Measurements from ENCODE around the gene HDAC10. TPM values are rescaled to one million over a fixed set of nuclear protein-coding genes. Genes with fewer than 3 reads are reported as not detected.

The HDAC10 gene
- total and polyA plus RNA-seq, 2 experiments from 2014 or later: 23.8 to 30.2 TPM

DNA sequence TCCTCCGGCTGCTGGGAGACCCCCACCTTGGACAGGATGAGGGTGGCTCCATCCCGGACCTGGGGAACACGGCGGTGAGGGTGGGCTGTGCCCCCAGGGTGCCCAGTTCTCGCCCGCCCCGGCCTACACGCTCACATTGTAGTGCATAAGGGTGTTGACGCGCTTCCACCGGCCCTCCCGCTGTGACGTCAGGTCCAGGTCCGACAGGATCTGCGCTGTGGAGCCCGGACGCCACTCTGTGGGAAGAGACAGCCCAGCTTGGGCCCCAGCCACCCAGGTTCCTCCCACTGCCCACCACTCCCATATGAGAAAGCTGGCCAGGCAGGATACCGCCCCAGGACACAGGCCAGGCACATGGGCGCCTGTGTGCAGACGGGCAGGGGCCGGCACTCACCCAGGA, 27.4 kb upstream of the HDAC10 start:
- Histone ChIP-seq H3K27me3 (no peaks in the 10 kb centered on the region), H3K36me3 (replicated peaks; ENCODE audit: insufficient read depth, low read depth) (no peaks in the 10 kb centered on the region), H3K9me2 (replicated peaks; ENCODE audit: insufficient read depth) (no peaks in the 10 kb centered on the region), H3K79me2 (no peaks in the 10 kb centered on the region), H4K20me1 (ENCODE audit: insufficient read depth, poor library complexity, severe bottlenecking) (peaks cover 2% of the 10 kb centered on the region), H3K4me3 (no peak overlapping the region), H2AFZ (no peak overlapping the region), H3K9me3 (ENCODE audit: low read depth) (no peaks in the 10 kb centered on the region), H3K27ac (no peak overlapping the region), H3K4me1 (ENCODE audit: insufficient read depth) (peaks cover 12% of the 10 kb centered on the region), H3K4me2 (no peak overlapping the region)
- TF ChIP-seq EZH2phosphoT487 (IDR thresholded peaks at IDR 0.05; ENCODE audit: low read depth, severe bottlenecking, unreplicated experiment) (no peak), EZH2 (IDR thresholded peaks at IDR 0.05; ENCODE audit: borderline replicate concordance) (no peak), CTCF (IDR thresholded peaks at IDR 0.05; ENCODE audit: poor library complexity) (no peak)
- WGBS (ENCODE audit: low lambda C conversion rate, missing lambda C conversion rate): 94% methylated on average over 20 of the region's 21 CpGs
- DNase-seq (ENCODE audit: low spot score): no peak

GRCh38 chr22:50277761-50278160, 26.7 kb upstream of the HDAC10 start:
- Histone ChIP-seq H3K36me3 (replicated peaks; ENCODE audit: insufficient read depth, low read depth) (no peaks in the 10 kb centered on the region), H3K9me3 (ENCODE audit: low read depth) (no peaks in the 10 kb centered on the region), H3K4me2 (no peak overlapping the region), H3K79me2 (no peaks in the 10 kb centered on the region), H3K4me3 (no peak overlapping the region), H3K4me1 (ENCODE audit: insufficient read depth) (peaks cover 10% of the 10 kb centered on the region), H3K27me3 (no peaks in the 10 kb centered on the region), H3K27ac (no peak overlapping the region), H3K9me2 (replicated peaks; ENCODE audit: insufficient read depth) (no peaks in the 10 kb centered on the region), H2AFZ (no peak overlapping the region), H4K20me1 (ENCODE audit: insufficient read depth, poor library complexity, severe bottlenecking) (peaks cover 2% of the 10 kb centered on the region)
- no peak for DNase-seq (ENCODE audit: low spot score)
- WGBS (ENCODE audit: low lambda C conversion rate, missing lambda C conversion rate): 91% methylated on average over 20 of the region's 25 CpGs
- TF ChIP-seq CTCF (IDR thresholded peaks at IDR 0.05; ENCODE audit: poor library complexity) (no peak), EZH2 (IDR thresholded peaks at IDR 0.05; ENCODE audit: borderline replicate concordance) (no peak), EZH2phosphoT487 (IDR thresholded peaks at IDR 0.05; ENCODE audit: low read depth, severe bottlenecking, unreplicated experiment) (no peak)

GRCh38 chr22:50276143-50276542, 25.1 kb upstream of the HDAC10 start:
- peaks cover 2% of the 10 kb centered on the region for H4K20me1 ChIP-seq (ENCODE audit: insufficient read depth, poor library complexity, severe bottlenecking)
- no peak overlapping the region for H3K27ac ChIP-seq
- H3K4me3 ChIP-seq: no peak overlapping the region
- H3K4me1 ChIP-seq (ENCODE audit: insufficient read depth): peaks cover 12% of the 10 kb centered on the region
- 84% methylated on average over 3 of the region's 25 CpGs for WGBS (ENCODE audit: low lambda C conversion rate, missing lambda C conversion rate)
- H2AFZ ChIP-seq: no peak overlapping the region
- no peaks in the 10 kb centered on the region for H3K9me3 ChIP-seq (ENCODE audit: low read depth)
- DNase-seq (ENCODE audit: low spot score): peak; percentile 72
- no peaks in the 10 kb centered on the region for H3K36me3 ChIP-seq (replicated peaks; ENCODE audit: insufficient read depth, low read depth)
- H3K79me2 ChIP-seq: no peaks in the 10 kb centered on the region
- no peaks in the 10 kb centered on the region for H3K9me2 ChIP-seq (replicated peaks; ENCODE audit: insufficient read depth)
- peaks cover 4% of the 10 kb centered on the region for H3K27me3 ChIP-seq
- TF ChIP-seq EZH2phosphoT487 (IDR thresholded peaks at IDR 0.05; ENCODE audit: low read depth, severe bottlenecking, unreplicated experiment) (no peak), CTCF (IDR thresholded peaks at IDR 0.05; ENCODE audit: poor library complexity) (peak; percentile 52)
- no peak overlapping the region for H3K4me2 ChIP-seq
